HG03520 (cell line): ENCODE results near the gene GTPBP1.

Source experiments
- ATAC-seq: cut with Tn5 transposase; IDR thresholded peaks from one replicate; pipeline ENCODE4 v1.9.1; 2021; ENCODE audit warnings: mild to moderate bottlenecking, moderate library complexity; ENCODE audit not compliant: unreplicated experiment

GTPBP1 gene

DNA sequence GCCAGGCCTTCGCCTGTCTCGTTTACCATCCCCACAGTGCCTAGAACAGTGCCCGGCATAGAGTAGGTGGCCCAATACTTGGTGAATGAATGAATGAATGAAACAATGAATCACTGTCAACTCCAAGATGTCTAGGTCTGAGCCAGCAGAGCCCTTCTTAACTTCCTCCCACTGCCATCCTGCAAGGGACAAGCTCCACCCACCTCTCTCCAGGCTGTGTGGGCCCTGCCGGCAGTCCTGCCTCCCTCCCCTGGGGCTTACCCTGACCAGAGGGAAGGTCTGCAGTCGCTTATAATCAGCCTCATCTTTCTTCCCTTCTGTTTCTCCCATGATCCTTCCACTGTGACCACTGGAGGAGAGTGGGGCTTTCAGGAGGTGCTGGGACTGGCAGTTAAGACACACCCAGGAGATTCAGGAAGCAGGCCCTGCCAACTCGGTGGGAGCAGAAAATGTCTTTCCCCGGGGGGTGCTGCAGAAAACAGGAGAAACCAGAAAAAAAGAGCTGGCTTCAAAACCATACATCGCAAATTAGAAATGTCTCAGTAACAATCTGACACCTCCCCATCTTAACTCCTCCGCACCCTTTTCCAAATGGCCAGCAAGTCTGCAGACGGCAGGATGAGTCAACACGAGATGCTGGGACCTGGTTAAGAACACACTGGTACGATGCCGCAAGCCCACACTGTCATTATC, 76.8 kb downstream of the GTPBP1 start:
- ATAC-seq, result no peak
